Daoy (cell line): Measurements from ENCODE around the gene PLEKHG4B. TPM values are rescaled to one million over a fixed set of nuclear protein-coding genes. Genes with fewer than 3 reads are reported as not detected.
"Not testable (repeated sequence)": the region's sequence is repeated elsewhere in the genome, so short reads cannot be mapped to it uniquely, and the experiment has no call there.

ENCODE experiments used
- DNase-seq: peaks from one replicate; pipeline ENCODE4 v3.0.0-alpha.2; 2015; ENCODE audit warnings: low read depth
- total RNA-seq: library from RNA; depleted of rRNA; stranded (reverse); fragments of >200 nt; shearing (Covaris generic); gene quantifications from 2 replicates; pipeline ENCODE4 v1.2.3, GENCODE V29; 2014

Gene PLEKHG4B
- total RNA-seq, 1 experiment from 2014 or later, result 13.5 TPM

DNA sequence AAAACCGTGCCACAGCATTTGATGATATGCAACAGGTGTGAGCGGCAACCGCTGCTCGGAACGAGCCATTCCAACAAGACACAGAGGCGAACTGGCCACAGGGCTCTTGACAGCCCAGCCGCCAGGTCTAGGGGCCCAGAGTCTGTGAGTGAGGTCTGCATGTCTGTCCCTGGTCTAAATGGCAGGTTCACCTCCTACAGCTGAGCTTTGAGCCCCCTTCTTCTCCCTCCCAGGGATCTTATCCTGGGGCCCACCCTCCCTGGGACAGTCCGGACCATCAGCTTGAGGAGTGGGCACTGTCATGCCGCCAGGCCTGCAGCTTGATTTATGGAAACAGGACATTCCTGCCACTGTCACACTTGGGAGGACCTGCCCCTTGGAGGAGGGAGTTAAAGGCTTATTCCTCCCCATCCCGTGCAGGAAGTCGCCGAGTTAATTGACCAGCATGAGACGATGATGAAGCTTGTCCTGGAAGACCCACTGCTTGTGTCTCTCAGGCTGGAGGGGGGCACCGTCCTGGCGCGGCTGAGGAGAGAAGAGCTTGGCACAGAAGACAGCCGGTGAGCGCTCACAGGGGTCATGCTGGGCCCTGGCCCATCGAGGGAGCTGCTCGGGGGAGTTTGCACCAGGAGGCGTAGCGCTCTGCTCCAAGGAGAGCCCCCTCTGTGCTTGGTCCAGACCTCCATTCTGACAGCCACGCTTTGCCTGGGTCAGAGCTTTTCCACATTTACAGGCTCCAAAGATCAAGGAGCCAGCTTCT lies 63.9 kb downstream of the PLEKHG4B start:
- no peak for DNase-seq

DNA sequence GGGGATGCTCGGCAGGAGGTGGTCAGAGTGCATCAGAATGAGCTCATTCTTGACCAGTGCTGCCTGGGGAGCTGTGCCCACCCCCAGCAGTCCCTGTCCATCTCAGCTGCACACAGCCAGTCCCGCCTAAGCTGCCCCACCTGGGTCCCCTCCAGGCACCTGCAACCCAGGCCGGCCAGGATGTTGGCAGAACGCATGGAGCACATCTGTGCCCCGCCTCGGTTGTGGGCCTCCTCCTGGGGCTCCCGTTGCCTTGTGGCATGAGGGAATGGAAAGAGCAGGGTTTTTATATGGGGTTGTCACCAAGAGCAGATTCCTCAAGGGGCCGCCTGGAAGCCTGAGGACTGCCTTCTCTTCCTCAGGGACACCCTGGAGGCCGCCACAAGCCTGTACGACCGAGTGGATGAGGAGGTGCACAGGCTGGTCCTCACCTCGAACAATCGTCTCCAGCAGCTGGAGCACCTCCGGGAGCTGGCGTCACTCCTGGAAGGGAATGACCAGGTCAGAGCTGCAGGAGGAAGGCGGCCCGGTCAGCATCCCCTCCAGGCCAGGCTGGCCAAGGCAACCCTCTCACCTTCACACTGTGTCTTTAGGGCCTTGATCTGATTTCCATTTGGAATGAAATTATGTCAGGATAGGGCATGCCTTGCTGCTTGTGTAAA lies 64.6 kb downstream of the PLEKHG4B start:
- DNase-seq, result no peak

DNA sequence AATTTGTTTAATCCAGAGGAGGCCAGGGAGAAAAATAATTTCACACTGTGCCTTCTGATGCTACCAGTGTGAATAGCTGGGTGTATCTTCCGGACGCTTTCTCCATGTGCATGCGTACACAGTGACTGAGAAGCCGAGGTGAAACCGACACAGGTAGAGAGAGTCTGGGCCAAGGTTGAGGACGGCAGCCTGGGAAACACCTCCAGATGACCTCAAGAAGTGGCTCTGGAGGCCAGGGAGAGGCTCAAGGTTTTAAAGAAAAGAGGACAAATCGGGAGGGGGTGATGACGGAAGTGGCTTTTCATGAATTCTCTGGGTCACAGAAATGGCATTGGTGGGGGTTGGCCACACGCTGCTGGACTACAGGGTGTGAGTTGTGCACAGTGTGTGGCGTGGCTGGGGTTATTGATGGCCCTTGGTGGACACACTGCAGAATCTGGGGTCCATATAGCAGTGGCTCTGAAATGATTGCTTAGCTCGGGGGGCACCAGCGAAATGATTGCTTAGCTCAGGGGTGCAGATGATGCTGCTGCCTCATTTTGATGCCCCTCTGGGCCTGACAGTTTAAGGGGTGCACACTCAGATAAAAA lies 65.3 kb downstream of the PLEKHG4B start:
- DNase-seq, result no peak

DNA sequence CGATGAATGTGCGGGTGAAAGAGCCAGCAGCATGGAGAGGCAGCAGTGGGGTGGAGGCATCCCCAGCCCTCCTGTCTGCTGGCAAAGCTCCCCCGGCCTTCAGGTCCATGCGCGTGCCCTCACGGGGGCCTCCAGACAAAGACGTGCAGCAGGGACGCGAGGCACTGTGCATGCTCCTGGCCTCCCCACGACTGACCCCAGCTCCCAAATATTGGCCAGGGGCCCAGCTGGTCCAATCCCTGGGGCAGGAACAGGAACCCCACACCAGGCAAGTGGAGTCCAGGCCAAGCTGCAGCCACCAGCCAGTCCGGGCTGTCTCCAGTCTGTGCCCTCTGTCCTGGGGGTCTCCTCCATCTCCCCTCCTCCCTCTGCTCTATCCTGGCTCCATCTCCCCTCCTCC lies 65.8 kb downstream of the PLEKHG4B start:
- DNase-seq, result no peak

DNA sequence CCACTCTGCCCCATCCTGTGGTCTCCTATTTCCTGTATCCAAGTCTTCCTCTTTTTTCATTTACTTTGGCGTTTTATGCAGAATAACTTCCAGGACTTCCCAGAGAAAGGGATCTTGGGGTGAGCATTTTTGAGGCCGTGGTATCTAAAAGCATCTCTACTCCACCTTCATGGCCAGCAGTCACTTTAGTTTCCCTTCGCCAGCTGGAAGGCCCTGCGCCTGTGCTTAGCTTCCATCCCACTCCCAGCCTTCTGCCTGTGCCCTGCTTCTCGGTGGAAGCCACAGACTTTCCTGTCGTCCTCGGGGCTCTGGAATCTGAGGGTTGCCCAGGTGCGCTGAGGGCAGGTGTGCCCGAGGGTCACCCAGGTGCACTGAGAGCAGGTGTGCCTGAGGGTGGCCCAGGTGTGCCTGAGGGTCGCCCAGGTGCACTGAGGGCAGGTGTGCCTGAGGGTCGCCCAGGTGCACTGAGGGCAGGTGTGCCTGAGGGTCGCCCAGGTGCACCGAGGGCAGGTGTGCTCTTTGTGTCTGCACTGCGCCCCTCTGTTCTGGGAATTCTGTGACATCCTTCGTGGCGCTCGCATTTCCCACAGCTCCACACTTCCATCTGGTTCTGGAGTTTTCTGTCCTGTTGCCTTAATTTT lies 67.0 kb downstream of the PLEKHG4B start:
- DNase-seq, result no peak

DNA sequence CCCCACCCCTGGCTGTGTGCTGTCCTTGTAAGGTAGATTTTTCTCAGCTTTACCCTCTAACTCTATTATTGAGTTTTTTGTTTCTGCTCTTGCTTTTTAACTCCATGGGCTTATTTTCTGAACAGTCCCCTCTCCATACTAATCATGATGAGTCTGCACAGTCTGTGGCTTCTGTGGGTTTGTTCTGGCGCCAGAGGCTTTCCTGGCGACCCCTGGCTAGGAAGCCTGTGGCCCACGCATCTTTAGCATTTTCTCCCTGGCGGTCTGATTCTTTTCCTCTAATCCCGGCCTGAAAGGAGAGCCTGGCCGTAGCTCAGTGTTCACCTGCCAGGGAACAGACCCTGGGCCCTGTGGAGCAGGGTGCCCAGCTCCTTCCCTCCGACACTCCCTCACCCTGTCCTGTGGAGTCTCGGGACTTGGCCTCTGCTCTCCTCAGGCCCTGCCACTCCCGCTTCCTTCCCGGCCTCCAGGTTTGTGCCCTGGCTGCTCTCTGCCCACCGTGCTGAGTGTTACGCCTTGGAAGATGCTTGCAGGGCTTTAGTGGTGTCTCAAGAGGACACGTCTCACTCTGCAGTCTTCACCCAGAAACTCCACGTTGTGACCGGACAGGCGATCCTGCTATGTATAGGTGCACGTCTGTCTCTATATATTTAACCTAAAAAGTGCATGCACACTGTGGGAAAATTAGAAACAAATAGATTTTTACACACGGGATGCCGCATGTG lies 67.6 kb downstream of the PLEKHG4B start:
- peak; percentile 87 for DNase-seq

DNA sequence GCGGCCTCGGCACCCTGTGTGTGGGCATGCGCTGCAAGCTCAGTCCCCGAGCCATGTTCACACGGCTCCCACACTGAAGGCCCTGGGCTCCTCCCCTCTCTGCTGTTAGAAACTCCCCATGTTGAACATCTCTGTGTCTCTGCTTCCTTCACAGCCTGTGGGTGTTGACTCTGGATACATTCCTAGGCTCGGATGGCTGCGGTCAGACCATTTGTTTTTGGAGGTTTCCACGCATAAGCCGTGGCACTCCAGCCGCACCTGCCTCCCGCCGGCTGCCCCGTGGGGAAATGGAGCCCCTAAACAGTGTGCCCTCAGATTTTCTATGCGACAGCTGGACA lies 68.2 kb downstream of the PLEKHG4B start:
- DNase-seq, result peak; percentile 82

DNA sequence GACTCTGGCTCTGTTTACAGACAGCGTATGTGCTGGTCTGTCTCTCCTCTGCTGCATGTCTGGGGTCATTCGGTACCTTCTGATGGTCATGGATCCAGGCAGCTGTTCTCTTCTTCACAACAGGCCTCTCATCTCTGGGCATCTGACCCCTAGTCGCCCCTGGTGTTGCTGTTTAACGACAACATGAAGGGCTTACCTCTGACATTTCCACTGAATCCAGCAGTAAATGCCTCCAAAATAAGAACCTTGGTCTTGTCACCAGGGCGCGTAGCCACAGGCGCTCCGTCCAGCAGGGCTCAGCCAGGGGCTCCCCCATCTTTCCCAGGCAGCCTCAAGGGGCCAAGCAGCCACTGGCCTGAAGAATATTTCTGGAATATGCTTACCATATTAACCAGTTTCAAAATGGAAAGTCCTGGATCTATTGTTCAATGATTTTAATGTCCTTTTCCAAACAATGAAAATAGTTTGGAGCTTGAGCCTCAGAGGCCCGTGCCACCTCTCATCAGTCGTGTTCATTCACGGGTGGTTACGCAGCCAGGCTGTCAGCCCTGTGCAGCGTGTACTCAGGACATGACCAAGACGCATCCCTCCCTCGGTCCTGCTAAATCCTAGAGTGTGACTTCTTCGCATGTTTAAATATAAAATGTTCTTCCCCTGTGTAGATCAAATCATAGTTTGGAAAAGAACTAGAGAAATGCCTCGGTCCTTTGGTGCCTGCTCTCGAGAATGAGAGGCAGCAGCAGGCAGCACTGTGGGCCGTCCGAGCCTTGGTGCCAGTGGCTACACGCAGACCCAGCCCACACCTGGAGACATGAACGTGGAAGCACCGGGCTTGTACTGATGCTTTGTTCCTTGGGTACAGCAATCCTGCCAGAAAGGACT lies 69.2 kb downstream of the PLEKHG4B start:
- DNase-seq, result no peak

DNA sequence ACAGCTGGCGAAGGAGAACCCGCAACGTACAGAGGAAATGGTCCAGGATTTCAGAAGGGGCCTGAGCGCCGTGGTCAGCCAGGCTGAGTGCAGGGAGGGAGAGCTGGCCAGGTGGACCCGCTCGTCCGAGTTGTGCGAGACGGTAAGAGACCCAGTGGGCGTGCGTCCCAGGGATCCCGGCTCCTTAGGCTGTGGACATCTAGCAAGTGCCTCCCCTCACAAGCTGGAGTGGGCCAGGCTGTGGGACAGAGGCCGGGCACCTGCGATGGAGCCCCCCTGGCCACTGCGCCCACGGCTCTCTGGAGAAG lies 69.8 kb downstream of the PLEKHG4B start:
- DNase-seq, result no peak

DNA sequence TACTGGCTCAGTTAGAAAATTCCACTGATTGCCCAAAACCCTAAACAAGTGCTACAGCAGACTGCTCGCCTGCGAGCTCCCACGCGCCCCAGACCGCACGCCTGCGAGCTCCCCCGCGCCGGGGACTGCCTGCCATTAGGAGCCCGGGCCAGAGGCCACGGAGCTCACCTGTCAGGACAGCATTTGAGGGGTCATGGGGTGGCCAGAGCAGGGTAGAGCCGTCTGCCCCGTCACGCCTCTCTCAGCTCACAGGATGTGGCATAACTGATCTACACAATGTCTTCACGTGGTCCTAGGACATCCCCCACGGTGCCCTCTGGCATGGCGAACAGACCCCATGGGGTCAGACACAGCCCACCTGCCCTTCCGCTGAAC lies 70.2 kb downstream of the PLEKHG4B start:
- no peak for DNase-seq

DNA sequence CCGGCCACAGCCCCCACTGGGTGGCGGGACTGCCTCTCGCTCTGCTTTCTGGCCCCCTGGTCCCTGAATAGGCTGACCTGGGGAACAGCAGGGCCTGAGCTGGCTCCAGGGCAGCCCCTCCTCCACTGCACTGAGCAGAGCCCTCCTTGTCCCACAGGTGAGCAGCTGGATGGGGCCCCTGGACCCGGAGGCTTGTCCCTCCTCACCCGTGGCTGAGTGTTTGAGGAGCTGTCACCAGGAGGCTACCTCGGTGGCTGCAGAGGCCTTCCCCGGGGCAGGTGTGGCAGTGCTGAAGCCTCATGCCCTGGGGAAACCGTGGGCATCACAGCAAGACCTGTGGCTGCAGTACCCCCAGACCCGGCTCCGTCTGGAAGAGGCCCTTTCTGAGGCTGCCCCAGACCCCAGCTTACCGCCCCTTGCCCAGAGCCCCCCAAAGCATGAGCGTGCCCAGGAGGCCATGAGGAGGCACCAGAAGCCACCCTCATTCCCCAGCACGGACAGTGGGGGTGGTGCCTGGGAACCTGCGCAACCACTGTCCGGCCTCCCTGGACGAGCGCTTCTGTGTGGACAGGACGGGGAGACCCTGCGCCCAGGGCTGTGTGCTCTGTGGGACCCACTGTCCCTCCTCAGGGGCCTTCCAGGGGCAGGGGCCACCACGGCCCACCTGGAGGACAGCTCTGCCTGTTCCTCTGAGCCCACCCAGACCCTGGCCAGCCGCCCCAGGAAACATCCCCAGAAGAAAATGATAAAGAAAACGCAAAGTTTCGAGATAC lies 70.8 kb downstream of the PLEKHG4B start:
- DNase-seq, result no peak

DNA sequence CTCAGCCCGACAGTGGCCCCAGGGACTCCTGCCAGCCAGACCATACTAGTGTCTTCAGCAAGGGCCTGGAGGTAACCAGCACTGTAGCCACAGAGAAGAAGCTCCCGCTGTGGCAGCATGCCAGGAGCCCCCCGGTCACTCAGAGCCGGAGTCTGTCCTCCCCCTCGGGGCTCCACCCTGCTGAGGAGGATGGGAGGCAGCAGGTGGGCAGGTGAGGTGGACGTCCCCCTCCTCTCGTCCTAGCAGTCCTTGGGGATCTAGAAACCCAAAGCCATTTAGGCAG lies 71.3 kb downstream of the PLEKHG4B start:
- DNase-seq, result no peak

DNA sequence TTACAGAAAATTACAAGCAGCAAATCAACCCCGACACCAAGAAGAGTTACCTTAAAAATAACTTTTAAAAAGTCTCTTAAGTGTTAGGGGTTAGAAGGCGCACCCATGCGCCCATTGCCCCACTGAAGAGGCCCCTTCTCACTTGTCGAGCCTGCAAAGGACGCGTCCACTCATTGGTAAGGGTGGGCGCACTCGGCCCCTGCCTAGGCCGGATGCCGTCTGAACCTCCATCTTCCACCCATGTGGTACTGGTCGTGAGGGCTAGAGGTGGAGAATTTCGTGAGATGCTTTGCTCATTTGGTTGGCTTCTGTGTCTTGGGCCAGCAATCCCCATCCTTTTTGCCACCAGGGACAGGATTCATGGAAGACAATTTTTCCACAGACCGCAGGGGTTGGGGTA lies 71.9 kb downstream of the PLEKHG4B start:
- DNase-seq, result no peak

DNA sequence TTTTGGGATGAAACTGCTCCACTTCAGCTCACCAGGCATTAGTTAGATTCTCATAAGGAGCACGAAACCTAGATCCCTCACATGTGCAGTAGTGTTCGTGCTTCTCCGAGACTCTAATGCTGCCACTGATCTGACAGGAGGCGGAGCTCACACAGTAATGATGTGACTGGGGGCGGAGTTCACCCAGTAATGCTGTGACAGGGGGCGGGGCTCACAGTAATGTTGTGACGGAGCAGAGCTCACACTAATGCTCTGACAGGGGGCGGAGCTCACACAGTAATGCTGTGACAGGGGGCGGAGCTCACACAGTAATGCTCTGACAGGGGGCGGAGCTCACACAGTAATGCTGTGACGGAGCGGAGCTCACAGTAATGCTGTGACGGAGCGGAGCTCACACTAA lies 72.3 kb downstream of the PLEKHG4B start:
- DNase-seq, result no peak

DNA sequence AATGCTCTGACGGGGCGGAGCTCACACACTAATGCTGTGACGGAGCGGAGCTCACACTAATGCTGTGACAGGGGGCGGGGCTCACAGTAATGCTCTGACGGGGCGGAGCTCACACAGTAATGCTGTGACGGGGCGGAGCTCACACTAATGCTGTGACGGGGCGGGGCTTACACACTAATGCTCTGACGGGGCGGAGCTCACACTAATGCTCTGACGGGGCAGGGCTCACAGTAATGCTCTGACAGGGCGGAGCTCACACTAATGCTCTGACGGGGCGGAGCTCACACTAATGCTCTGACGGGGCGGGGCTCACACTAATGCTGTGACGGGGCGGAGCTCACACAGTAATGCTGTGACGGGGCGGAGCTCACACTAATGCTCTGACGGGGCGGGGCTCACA lies 72.8 kb downstream of the PLEKHG4B start:
- DNase-seq, result not testable (repeated sequence)

DNA sequence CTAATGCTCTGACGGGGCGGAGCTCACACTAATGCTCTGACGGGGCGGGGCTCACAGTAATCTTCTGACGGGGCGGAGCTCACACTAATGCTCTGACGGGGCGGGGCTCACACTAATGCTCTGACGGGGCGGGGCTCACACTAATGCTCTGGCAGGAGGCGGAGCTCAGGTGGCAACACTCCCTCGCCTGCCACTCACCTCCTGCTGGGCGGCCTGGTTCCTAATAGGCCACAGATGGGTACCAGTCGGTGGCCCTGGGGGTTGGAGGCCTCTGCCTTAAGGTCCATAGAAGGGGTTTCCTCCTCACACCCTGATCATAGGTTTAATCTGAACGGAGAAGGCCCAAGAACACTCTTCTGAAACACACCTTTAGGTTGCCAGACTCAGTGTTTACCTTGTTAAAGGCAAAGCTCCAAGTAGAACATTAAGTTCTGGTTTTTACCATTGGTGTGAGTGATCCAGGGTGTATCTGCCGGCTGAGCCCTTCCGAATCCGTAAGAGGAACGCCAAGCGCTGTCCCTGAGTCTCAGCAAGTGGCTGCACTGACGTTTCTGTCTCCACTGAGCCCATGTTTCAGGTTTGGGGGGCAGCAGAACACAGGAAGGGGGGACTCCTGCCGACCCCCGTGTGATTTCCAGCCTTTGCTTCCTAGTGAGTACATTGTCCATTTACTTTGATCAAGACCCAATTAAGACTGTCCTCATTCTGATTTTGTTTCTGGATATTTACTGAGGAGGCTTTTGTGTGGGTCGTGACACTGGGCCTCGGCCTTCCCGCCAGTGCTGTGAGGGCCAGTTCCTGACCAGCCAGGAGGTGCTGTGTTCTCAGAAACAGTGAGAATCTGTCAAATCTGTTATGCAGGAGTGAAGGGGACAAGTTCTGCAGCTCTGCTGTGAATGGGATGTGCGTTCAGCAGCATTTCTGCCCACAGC lies 74.7 kb downstream of the PLEKHG4B start:
- no peak for DNase-seq

DNA sequence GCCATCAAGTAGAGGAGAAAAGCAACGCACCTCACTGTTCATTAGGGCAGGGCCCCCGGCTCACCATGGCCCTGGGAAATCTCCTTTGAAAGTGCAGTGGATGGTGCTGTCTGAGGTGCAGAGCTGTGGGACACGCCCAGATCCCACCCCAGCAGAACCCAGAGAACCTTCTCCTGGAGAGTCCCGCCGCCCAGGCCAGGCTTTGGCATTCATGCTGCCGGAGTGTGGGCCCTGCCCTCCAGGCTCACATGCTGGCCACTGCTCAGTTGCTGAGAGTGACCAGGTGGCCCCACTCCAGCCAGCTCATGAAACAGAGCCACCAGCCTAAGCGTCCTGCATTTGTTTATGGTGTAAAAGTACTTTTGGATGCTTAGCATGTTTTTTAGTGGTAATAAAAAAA lies 75.5 kb downstream of the PLEKHG4B start:
- no peak for DNase-seq

DNA sequence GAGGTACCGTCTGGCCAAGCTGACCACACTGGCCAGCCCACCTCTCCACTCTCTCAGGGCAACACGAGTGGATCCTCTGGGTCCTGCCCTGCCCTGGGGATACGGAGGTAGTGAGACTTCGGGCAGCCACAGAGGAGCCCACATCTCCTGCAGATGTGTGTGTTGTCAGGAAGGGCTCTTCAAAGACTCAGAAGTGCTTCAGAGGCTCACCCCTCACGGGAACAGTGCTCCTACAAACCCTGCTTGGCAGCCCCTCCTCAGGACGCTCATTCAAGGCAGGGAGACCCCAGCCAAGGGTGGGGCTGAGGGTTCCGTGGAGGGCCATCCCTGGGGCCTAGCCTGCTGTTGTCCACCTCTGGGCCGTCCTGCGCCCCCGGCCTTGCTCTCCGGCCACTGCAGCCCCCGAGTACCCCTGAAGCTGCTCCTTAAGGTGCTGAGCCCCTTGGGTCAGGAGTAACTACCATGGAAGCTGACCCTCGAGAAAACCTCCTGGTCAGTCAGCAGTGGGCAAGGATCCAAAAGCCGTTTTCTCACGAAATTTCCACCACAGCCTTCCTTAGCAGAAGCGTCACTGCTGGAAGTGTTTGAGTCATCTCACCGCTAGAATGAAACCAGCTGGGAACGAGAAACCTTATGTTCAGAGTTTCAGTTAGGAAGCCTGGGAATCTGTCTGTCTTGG lies 76.2 kb downstream of the PLEKHG4B start:
- peak; percentile 93 for DNase-seq

DNA sequence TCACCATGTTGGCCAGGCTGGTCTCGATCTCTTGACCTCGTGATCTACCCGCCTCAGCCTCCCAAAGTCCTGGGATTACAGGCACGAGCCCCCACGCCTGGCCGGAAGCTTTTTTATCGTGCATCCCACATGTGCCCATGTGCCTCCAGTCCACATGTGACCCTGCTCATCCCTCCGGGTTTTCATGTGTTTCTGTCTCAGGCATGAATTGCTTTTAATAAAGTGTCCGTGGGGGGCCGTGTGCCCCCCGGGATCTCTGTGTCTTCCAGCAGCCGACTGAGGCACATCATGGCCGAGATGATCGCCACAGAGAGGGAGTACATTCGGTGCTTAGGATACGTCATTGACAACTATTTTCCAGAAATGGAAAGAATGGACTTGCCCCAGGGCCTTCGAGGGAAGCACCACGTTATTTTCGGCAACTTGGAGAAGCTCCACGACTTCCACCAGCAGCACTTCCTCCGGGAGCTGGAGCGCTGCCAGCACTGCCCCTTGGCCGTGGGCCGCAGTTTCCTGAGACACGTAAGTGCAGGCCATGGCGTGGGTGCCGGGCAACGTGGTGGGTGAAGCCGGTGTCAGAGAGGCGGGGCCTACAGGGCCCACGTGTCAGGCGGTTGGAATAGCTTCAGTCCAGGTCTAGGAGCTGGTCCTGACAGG lies 77.2 kb downstream of the PLEKHG4B start:
- DNase-seq, result peak; percentile 89
